Stomach smooth muscle (tissue), 2 donors: ENCODE data around the gene SHISA7.
"Not testable (repeated sequence)": the region's sequence is repeated elsewhere in the genome, so short reads cannot be mapped to it uniquely, and the experiment has no call there.

Experiments used
- H3K27ac ChIP-seq: one replicate; pipeline ENCODE4 v1.7.0; 2013; ENCODE audit warnings: mild to moderate bottlenecking, low read length, inconsistent platforms
- H3K27me3 ChIP-seq, 2 donors: one replicate each; pipeline ENCODE4 v1.7.0; 2013; ENCODE audit warnings: low read length in 2 of 2; ENCODE audit not compliant: insufficient read depth in 2 of 2, control insufficient read depth in 1 of 2
- H3K36me3 ChIP-seq, 2 donors: one replicate each; pipeline ENCODE4 v1.7.0; 2013; ENCODE audit warnings: low read length in 2 of 2; ENCODE audit not compliant: control insufficient read depth in 2 of 2, insufficient read depth in 2 of 2
- H3K4me1 ChIP-seq: one replicate; pipeline ENCODE4 v1.7.0; 2013; ENCODE audit warnings: low read length; ENCODE audit not compliant: control insufficient read depth, insufficient read depth
- H3K4me3 ChIP-seq, 2 donors: one replicate each; pipeline ENCODE4 v1.7.0; 2013; ENCODE audit warnings: low read length in 2 of 2
- H3K9ac ChIP-seq, 2 donors: one replicate each; pipeline ENCODE4 v1.7.0; 2013; ENCODE audit warnings: low read length in 2 of 2, mild to moderate bottlenecking in 1 of 2
- H3K9me3 ChIP-seq, 2 donors: one replicate each; pipeline ENCODE4 v1.7.0; 2013; ENCODE audit warnings: low read length in 2 of 2; ENCODE audit not compliant: control insufficient read depth in 2 of 2
- donor health status: healthy.
- donor health status: Pancreatic carcinoma.

Gene SHISA7

DNA sequence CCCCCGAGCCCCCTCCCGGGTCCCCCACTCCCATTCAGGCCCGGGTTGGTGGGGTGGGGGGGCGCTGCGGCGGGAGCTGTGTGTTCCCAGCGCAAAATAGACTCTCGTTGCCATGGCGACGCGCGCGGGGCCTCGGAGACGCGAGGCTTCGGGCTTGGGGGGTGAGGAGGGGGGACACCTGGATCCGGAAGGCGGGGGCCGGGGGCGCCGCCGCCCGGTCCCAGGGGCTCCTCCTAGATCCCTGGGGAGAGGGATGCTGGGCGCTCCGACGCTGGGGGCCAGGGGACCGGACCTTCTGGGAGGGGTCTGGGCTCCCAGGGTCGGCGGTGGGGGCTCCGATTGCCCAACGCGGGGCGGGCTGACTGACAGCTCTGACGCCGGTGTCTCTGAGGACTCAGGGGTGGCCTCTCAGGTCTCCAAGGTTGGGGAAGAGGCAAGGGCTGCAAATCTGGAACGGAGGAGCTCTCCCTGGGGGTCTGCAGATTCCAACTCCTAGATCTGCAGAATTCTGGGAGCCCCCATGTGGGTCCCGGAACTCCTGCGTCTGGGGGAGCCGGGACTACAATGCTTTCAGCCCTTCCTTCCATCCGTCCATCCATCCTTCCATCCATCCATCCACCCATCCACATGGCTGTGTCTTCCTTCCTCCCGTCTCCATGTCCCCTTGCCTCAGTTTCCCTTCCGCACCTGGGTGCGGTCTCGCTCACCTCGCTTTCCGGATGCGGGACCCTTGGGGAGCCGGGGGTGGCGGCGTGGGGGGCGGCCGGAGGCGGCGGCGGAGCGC, 9.1 kb upstream of the SHISA7 start:
- H3K27ac ChIP-seq, result no peak overlapping the region
- peaks cover 15% of the 10 kb centered on the region for H3K4me1 ChIP-seq
- no peak overlapping the region for H3K9ac ChIP-seq
- peaks cover 25 to 29% of the 10 kb centered on the region in 2 donors for H3K27me3 ChIP-seq
- no peaks in the 10 kb centered on the region for H3K9me3 ChIP-seq
- H3K36me3 ChIP-seq, result no peaks in the 10 kb centered on the region
- H3K4me3 ChIP-seq, result peak overlapping the region in 1 of 2 donors; percentile 3

DNA sequence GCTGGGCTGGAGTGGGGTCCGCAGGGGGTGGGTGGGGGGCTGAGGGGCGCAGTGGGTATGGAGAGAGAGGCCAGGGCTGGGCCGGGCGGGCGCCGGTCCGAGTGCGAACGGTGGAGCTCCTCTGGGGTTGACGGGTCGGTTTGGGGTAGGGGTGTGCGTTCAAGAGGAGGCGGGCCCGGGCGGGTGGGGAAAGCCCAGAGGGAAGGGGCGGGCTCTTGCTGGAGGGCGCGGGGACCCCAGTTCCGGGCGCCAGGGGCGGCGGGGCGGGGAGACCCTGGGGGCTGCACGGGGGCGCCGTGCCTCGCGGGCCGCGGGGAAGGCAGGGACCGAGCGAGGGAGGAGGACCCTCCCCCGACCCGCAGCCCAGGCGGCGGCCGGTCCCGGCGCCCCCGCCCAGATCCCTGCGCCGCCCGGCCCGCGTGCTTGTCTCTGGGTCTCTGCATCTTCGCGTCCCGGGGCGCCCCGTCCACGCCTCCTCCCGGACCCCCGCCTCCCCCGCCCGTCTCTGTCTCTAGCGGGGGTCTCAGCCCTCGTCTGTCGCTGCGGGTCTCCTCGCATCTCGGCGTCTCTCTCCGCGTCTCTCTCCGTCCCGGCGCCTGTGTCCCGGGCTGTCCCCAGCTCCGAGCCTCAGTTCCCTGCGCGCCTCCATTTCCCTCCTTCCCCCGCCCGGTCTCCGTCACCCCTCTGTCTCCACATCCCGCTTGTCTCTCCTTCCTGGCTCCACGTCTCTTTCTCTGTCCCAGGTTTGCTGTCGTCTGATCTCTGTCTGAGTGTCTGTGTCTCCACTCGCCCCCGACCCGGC, 8.3 kb upstream of the SHISA7 start:
- Histone ChIP-seq H3K4me3 (peak overlapping the region in 1 of 2 donors; percentile 52), H3K9ac (no peak overlapping the region), H3K9me3 (no peaks in the 10 kb centered on the region), H3K27ac (no peak overlapping the region), H3K27me3 (peaks cover 25 to 31% of the 10 kb centered on the region in 2 donors), H3K4me1 (peaks cover 15% of the 10 kb centered on the region), H3K36me3 (no peaks in the 10 kb centered on the region)

DNA sequence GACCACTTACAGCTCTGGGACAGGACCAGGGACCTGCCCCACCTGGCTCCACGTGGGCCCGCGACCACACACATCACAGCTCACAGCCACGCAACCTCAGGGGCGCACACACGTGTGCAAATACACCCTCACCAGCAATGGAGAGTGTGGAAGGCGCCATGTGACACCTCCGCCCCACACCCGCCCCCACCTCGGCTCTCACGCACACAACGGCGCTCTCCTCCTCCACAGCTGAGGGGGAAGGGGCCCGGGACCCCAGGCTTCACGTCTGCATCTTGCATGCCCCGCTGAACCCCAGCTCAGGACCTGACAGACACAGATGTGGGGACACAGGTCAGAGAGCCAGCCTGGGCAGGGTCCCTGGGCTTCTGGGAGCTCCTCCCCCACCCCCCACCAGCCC, 6.4 kb upstream of the SHISA7 start:
- no peaks in the 10 kb centered on the region for H3K9me3 ChIP-seq
- no peak overlapping the region for H3K27ac ChIP-seq
- H3K36me3 ChIP-seq, result no peaks in the 10 kb centered on the region
- peaks cover 15% of the 10 kb centered on the region for H3K4me1 ChIP-seq
- no peak overlapping the region for H3K9ac ChIP-seq
- no peak overlapping the region for H3K4me3 ChIP-seq
- H3K27me3 ChIP-seq, result peaks cover 34 to 43% of the 10 kb centered on the region in 2 donors

DNA sequence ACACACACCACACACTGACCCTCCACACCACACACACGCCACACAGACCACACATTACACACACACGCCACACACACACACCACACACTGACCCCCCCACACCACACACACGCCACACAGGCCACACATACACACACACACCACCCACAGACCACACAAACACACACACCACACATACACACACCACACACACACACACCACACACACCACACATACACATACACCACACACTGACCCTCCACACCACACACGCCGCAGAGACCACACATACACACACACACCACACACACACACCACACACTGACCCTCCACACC, 5.0 kb upstream of the SHISA7 start:
- peaks cover 45 to 56% of the 10 kb centered on the region in 2 donors for H3K27me3 ChIP-seq

DNA sequence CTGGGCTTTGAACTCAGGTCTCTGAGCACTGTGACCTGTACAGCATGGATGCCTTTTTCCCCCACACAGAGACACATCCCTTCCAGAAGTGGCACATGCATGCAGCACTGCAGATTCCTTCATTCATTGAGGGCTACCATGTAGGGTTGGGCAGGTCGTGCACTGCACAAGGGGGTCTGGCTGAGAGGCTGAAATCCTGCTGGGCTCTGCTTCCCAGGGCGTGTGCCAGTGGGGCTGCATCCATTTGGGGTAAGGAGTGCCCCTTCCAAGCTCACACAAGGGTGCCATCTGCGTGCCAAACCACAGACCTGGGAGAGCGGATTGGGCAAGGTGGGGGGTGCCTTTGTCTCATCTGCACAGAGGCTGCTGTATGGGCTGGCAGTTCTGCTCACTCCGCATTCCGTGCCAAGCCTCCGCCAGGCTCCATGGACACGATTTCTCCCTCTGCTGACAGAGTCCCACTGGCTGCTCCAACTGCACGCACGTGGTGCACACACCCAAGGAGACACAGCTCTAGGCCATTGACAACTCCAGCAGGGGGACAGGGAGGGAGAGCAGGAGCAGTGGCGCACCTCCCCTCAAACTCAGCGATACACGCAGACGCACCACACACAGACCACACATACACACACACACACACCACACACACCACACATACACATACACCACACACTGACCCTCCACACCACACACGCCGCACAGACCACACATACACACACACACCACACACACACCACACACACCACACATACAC, 4.5 kb upstream of the SHISA7 start:
- Histone ChIP-seq H3K4me3 (no peak overlapping the region), H3K27ac (no peak overlapping the region), H3K9ac (no peak overlapping the region)

More for the DNA sequence above, 5.0 kb upstream of the SHISA7 start:
- not testable (repeated sequence) for H3K9ac ChIP-seq, H3K36me3 ChIP-seq, H3K27ac ChIP-seq, H3K4me3 ChIP-seq, H3K9me3 ChIP-seq
- H3K4me1 ChIP-seq, result peaks cover 14% of the 10 kb centered on the region

DNA sequence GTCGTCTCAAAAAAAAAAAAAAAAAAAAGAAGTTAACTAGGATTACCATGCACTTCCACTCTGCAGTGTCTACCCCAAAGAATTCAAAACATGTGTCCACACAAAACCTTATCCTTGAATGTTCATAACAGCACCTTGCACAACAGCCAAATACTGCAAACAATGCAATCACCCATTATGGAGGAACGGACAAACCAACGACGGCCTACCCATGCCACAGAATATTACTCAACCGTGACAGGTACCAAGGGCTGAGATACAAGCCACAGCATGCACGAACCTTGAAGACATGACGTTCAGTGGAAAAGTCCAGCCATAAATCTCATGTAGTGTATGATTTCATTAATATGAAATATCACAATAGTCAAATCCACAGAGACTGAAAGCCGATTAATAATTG, 3.0 kb upstream of the SHISA7 start:
- H3K4me3 ChIP-seq, result no peak overlapping the region
- peaks cover 53 to 54% of the 10 kb centered on the region in 2 donors for H3K27me3 ChIP-seq
- no peaks in the 10 kb centered on the region for H3K36me3 ChIP-seq
- H3K9me3 ChIP-seq, result no peaks in the 10 kb centered on the region
- no peak overlapping the region for H3K27ac ChIP-seq
- H3K4me1 ChIP-seq, result peaks cover 7% of the 10 kb centered on the region
- H3K9ac ChIP-seq, result no peak overlapping the region

More for the DNA sequence above, 4.5 kb upstream of the SHISA7 start:
- Histone ChIP-seq H3K36me3 (no peaks in the 10 kb centered on the region), H3K4me1 (peaks cover 10% of the 10 kb centered on the region), H3K9me3 (no peaks in the 10 kb centered on the region), H3K27me3 (peaks cover 48 to 57% of the 10 kb centered on the region in 2 donors)

DNA sequence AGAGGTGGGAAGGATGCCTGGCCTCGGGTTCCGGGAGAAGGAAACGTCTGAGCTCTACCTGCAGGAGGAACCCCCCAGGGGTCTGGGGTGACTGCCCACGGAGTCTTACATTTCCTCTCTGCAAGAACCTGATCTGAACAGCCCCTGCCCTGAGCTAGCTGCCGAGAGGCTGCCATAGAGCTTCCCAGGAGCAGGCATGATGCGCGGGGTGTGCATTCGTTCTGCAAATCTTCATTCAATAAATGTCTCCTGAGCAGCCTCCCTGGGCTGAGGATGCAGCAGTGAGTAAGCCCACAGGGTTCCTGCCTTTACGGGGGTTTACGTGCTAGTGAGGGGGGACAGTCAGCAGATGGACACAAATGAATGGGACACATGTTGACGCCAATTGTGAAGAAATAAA, 1.5 kb upstream of the SHISA7 start:
- H3K4me3 ChIP-seq, result no peak overlapping the region

DNA sequence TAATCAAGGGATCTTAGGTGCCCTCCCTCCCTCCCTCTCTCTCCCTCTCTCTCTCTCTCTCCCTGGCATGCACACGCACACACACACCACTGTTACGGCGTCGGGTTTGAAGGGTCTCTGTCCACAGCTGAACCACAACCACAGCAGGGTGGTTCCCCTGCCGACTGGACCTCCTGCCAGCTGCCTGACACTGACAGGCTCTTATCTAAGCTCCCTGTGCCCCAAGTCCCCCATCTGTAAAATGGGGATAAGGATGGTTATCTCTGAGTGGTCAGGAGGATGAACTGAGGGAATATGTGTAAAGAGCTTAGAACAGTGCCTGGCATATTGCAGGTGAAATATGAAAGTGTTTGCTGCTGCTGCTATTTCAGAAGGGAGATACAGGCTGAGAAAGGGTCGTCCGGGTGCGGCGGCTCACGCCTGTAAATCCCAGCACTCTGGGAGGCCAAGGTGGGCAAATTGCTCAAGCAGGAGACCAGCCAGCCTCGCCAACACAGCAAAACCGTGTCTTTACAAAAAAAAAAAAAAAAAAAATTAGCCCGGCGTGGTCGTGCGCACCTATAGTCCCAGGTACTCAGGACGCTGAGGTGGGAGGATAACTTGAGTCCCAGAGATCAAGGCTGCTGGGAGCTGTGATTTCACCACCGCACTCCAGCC, 852 bp upstream of the SHISA7 start:
- Histone ChIP-seq H3K36me3 (no peaks in the 10 kb centered on the region), H3K27me3 (peaks cover 57 to 60% of the 10 kb centered on the region in 2 donors), H3K27ac (no peak overlapping the region)

More for the DNA sequence above, 1.5 kb upstream of the SHISA7 start:
- Histone ChIP-seq H3K9ac (no peak overlapping the region), H3K27me3 (peaks cover 58 to 63% of the 10 kb centered on the region in 2 donors), H3K36me3 (no peaks in the 10 kb centered on the region), H3K9me3 (no peaks in the 10 kb centered on the region), H3K27ac (no peak overlapping the region), H3K4me1 (peaks cover 10% of the 10 kb centered on the region)

DNA sequence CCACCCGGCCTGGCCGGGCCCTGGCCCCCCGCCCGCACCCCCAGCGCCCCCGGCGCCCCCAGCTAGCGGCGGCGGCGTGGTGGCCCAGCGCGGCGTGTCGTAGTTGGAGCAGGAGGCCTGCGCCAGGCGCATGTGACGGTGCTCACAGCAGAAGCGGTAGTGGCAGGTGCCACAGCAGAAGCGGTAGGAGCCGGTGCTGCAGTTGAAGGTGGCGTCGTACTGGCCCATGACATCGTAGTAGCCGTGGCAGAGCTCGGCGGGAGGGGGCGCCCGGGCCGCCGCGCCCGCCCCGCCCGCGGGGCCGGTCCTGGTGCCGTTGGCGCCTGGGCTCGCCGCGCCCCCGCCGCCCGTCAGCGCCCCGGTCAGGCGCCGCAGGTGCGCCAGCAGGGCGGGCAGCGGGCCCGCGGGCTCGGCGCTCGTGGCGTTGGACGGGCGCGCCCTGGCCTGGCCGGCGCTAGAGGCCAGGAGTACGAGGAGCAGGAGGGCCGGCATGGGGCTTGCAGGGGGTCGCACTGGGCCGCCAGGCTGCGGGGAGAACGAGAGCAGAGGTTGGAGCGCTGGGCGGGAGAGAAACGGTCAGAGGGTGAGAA, 633 bp downstream of the SHISA7 start:
- H3K27ac ChIP-seq, result no peak overlapping the region
- no peaks in the 10 kb centered on the region for H3K9me3 ChIP-seq
- H3K4me3 ChIP-seq, result no peak overlapping the region
- H3K4me1 ChIP-seq, result peaks cover 7% of the 10 kb centered on the region
- H3K27me3 ChIP-seq, result peaks cover 59 to 67% of the 10 kb centered on the region in 2 donors
- no peak overlapping the region for H3K9ac ChIP-seq
- no peaks in the 10 kb centered on the region for H3K36me3 ChIP-seq

More for the DNA sequence above, 852 bp upstream of the SHISA7 start:
- H3K9ac ChIP-seq, result no peak overlapping the region
- no peak overlapping the region for H3K4me3 ChIP-seq
- peaks cover 10% of the 10 kb centered on the region for H3K4me1 ChIP-seq
- no peaks in the 10 kb centered on the region for H3K9me3 ChIP-seq
